Measurements from ENCODE around the gene ECI2.

- TF ChIP-seq POLR2A (IDR thresholded peaks at IDR 0.05) = no peak
- TF ChIP-seq, protein P1, sequence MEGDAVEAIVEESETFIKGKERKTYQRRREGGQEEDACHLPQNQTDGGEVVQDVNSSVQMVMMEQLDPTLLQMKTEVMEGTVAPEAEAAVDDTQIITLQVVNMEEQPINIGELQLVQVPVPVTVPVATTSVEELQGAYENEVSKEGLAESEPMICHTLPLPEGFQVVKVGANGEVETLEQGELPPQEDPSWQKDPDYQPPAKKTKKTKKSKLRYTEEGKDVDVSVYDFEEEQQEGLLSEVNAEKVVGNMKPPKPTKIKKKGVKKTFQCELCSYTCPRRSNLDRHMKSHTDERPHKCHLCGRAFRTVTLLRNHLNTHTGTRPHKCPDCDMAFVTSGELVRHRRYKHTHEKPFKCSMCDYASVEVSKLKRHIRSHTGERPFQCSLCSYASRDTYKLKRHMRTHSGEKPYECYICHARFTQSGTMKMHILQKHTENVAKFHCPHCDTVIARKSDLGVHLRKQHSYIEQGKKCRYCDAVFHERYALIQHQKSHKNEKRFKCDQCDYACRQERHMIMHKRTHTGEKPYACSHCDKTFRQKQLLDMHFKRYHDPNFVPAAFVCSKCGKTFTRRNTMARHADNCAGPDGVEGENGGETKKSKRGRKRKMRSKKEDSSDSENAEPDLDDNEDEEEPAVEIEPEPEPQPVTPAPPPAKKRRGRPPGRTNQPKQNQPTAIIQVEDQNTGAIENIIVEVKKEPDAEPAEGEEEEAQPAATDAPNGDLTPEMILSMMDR (IDR thresholded peaks at IDR 0.05) = no peak
Measured at GRCh38 chr6:4163408-4164116, 28.2 kb upstream of the ECI2 start.
